Heart left ventricle (tissue), 13 donors: ENCODE data around the gene PRR23A.

ENCODE experiments used
- POLR2A ChIP-seq, 2 donors: fragments of 450-650 bp; IDR thresholded peaks; one replicate each; pipeline ENCODE4 v1.6.1; 2017; ENCODE audit warnings: antibody characterized with exemption in 2 of 2, mild to moderate bottlenecking in 2 of 2, moderate library complexity in 2 of 2
- TF ChIP-seq, protein P1 (sequence below), 12 donors: fragments of 200-600 bp; sonication (generic) in 4 of 12; IDR thresholded peaks; one replicate each; pipeline versions ENCODE4 v1.5.0 to v1.8.0; 2018 to 2022; ENCODE audit warnings: antibody characterized with exemption in 12 of 12, mild to moderate bottlenecking in 5 of 12
- donor health status: ischemic (EF 13 %, LVEDD 7.1; RV severe dilation, severe dysfunction).
- donor health status: DM: no; HTN: yes; CAD: no.
- donor health status: DM: no; HTN: no; CAD: no.
- donor health status: ischemic (EF 25% LVEDD 6.9; RV normal size, moderate dysfunction).
- donor health status: ischemic (EF 25% LVEDD 5.7; RV mildly dilated, moderate dysfunction).
- donor health status: ischemic (EF 35%, LVEDD 5.7; RV mildly dilated, moderate dysfunction).
- donor health status: nonischemic (EF 11% LVEDD 7.7; RV severe dilation, severe dysfunction).
- donor health status: DM: yes; HTN: yes; CAD: no.
- donor health status: PGD.
- donor health status: ischemic (EF 29% LVEDD 5.4; RV normal size, mild dysfunction).
- donor health status: nonischemic (EF 23%, LVEDD 6.1; RV moderate dilation, normal function).

DNA sequence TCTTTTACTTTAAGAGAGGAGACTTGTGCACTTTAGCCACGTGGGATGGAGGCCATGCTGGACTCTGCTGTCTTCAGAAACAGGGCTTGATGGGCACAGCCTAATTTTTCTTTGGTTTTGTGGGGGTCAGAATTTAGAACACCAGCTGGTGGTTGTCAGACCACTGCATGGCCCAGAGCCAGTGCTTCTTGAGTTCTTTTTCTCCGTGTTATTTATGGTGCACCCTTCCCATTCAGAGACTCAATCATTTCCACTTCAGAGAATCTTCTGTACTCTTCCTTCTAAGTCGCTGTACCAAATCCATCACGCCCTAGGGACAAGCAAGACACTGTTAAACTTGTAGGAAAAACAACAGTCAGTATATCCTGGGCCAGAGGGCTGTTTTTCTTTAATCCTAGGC, 20.1 kb downstream of the PRR23A start:
- TF ChIP-seq, protein P1, sequence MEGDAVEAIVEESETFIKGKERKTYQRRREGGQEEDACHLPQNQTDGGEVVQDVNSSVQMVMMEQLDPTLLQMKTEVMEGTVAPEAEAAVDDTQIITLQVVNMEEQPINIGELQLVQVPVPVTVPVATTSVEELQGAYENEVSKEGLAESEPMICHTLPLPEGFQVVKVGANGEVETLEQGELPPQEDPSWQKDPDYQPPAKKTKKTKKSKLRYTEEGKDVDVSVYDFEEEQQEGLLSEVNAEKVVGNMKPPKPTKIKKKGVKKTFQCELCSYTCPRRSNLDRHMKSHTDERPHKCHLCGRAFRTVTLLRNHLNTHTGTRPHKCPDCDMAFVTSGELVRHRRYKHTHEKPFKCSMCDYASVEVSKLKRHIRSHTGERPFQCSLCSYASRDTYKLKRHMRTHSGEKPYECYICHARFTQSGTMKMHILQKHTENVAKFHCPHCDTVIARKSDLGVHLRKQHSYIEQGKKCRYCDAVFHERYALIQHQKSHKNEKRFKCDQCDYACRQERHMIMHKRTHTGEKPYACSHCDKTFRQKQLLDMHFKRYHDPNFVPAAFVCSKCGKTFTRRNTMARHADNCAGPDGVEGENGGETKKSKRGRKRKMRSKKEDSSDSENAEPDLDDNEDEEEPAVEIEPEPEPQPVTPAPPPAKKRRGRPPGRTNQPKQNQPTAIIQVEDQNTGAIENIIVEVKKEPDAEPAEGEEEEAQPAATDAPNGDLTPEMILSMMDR (IDR thresholded peaks at IDR 0.05): no peak
- no peak for TF ChIP-seq POLR2A (IDR thresholded peaks at IDR 0.05)
